ENCODE measurements around the gene SPSB2. TPM values are rescaled to one million over a fixed set of nuclear protein-coding genes. Genes with fewer than 3 reads are reported as not detected.

The SPSB2 gene
- polyA plus RNA-seq, 1 donor from 2014 or later: 12.8 TPM

GRCh38 chr12:6904280-6905276 is 31.5 kb upstream of the SPSB2 start, which contains the start of gene LRRC23 (continued):
- peak; percentile 51 for TF ChIP-seq REST (IDR thresholded peaks at IDR 0.05; ENCODE audit: borderline replicate concordance)
- peak; percentile 82 for TF ChIP-seq POLR2AphosphoS5 (IDR thresholded peaks at IDR 0.05)

- no peaks in the 10 kb centered on the region for H3K9me3 ChIP-seq (ENCODE audit: low read length)
- no peaks in the 10 kb centered on the region for H3K27me3 ChIP-seq (ENCODE audit: insufficient read depth, low read depth, low read length)
- H3K36me3 ChIP-seq (ENCODE audit: insufficient read depth, low read length): no peaks in the 10 kb centered on the region
- H3K9ac ChIP-seq (ENCODE audit: low read length): peak overlapping the region; percentile 82
- peak overlapping the region; percentile 92 for H3K27ac ChIP-seq (ENCODE audit: low read length)
- no peaks in the 10 kb centered on the region for H4K20me1 ChIP-seq (ENCODE audit: insufficient read depth)
- peak overlapping the region; percentile 43 for H2AFZ ChIP-seq (ENCODE audit: low read depth, low read length)
- peaks cover 4% of the 10 kb centered on the region for H3F3A ChIP-seq (ENCODE audit: insufficient read depth, low read length, poor library complexity, severe bottlenecking)
- no peaks in the 10 kb centered on the region for H3K79me2 ChIP-seq (replicated peaks; ENCODE audit: insufficient read depth, low read length)
- peak overlapping the region; percentile 67 for H3K4me3 ChIP-seq (ENCODE audit: low read length)
- no peak for TF ChIP-seq POLR2AphosphoS5 (IDR thresholded peaks at IDR 0.05)
- TF ChIP-seq TAF1 (IDR thresholded peaks at IDR 0.05; ENCODE audit: low read depth): no peak
- no peak for TF ChIP-seq CTCF (IDR thresholded peaks at IDR 0.05; ENCODE audit: poor library complexity, severe bottlenecking)
- TF ChIP-seq RAD21 (conservative IDR thresholded peaks at IDR 0.05): no peak
- no peak for TF ChIP-seq EP300 (conservative IDR thresholded peaks at IDR 0.05; ENCODE audit: poor library complexity, severe bottlenecking)
- no peak for TF ChIP-seq EZH2 (IDR thresholded peaks at IDR 0.05; ENCODE audit: borderline replicate concordance, insufficient read depth, low read length, poor library complexity, severe bottlenecking)
- no peak for TF ChIP-seq REST (IDR thresholded peaks at IDR 0.05; ENCODE audit: borderline replicate concordance)
- no peak for TF ChIP-seq SMC3 (conservative IDR thresholded peaks at IDR 0.05; ENCODE audit: poor library complexity)
- TF ChIP-seq MXI1 (conservative IDR thresholded peaks at IDR 0.05; ENCODE audit: poor library complexity, severe bottlenecking): no peak
- no peaks in the 10 kb centered on the region for H3K9me2 ChIP-seq (ENCODE audit: insufficient read depth, low read length)
- H3K4me2 ChIP-seq (ENCODE audit: low read length): peak overlapping the region; percentile 26
These were observed 30.6 kb upstream of the SPSB2 start for GRCh38 chr12:6903722-6904121.
